GM18861 (cell line): ENCODE data around the gene POM121.
"Not testable (repeated sequence)": the region's sequence is repeated elsewhere in the genome, so short reads cannot be mapped to it uniquely, and the experiment has no call there.

ENCODE experiments used
- ATAC-seq: cut with Tn5 transposase; IDR thresholded peaks from one replicate; pipeline ENCODE4 v1.9.1; 2021; ENCODE audit not compliant: unreplicated experiment

Gene POM121

DNA sequence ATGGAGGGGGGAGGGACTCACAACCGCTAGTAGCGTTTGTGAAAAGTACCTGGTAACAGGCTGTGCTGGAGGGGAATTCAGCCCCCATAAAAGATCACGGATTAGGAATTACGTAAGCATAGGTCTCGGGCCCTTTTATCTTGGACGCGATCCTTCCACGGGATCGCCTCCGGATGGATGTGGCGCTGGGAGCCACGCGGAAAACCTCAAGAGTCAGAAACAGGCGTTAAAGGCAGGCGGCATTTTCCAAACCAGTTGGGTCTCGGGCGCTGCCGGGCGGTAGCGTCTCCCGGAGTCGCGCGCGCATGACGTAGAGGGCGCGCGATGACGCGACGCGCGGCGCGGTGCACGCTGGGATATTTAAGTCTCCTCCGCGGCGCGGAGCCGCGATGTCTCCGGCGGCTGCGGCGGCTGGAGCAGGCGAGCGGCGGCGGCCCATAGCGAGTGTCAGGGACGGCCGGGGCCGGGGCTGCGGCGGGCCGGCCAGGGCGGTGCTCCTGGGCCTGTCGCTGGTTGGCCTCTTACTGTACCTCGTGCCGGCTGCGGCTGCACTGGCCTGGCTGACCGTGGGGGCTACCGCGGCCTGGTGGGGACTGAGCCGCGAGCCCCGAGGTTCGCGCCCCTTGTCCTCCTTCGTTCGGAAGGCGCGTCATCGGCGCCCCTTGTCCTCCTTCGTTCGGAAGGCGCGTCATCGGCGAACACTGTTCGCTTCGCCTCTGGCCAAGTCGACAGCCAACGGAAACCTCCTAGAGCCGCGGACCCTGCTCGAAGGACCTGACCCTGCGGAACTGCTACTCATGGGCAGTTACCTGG lies at the start of gene POM121:
Gene POM121 (plus strand): TSS at position 363 of the 813 bp plus-strand sequence. CDS start 27 bp downstream, at position 390.
- ATAC-seq: peak; percentile 80

DNA sequence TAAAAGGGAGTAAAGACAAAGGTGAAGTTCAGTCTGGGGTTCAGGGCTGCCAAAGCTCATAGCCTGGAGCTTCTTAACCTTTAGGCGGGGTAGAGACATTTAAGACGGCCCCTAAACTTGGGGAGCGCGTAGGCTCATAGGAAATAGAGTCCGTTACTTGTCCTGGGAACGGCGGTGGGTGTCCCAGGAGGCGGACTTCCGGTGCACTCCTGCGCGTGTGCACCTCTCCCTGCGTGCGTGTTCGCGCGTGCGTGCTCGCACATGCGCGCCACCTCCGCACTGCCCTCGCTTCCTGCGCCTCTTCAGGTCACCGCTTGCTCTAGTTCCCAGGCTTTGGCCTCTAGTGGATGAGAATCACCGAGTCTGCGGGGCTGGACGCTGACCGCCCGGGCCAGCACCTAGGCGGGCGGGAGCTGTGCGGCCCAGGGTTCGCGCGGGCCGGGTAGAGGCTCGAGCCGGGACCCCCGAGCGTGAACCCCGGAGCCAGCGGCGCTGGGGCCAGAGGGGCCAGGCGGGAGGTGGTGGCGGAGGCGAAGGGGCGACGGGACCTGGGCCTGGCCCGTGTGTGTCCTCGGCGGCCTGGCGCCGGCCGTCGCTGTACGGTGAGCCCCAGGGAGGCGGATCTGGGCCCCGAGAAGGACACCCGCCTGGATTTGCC lies 45.7 kb upstream of the POM121 start:
- peak; percentile 99 for ATAC-seq

DNA sequence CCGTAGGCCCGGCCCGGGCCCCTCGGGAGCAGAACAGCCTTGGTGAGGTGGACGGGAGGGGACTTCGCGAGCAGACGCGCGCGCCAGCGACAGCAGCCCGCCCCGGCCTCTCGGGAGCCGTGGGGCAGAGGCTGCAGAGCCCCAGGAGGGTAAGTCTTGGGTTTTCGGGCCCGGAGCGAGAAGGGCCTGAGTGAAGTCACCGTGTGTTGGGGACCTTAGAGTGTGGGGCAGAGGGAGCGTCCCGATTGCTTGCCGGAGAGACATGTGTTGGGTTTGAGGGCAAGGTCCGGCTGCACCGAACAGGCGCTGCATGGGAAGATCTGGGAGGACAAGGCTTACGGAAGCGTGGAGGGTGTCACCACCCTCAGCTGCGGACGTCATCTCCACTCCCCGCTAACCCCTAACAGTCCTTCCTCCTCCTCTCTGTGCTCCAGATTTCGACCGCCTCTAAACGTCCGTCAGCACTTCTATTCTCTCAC lies 45.1 kb upstream of the POM121 start:
- not testable (repeated sequence) for ATAC-seq

DNA sequence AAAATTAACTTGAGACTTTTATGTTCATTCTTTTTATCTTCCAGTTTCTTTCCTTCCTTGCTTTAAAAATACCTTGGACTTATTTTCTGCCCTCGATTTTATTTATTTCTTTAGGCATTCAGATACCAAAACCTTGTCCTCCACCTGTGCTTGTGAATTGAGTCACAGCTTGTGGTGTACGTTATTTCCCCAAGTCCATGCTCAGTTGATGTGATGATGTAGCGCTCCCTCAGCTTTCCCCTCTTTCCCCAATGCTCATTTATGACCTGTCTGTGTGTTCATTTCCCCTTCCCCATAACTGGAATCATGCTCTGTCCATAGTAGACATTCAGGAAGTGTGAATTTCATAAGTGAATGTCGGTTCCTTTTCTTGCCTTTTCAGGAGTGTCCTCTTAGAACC lies 33.1 kb upstream of the POM121 start:
- ATAC-seq: not testable (repeated sequence)

DNA sequence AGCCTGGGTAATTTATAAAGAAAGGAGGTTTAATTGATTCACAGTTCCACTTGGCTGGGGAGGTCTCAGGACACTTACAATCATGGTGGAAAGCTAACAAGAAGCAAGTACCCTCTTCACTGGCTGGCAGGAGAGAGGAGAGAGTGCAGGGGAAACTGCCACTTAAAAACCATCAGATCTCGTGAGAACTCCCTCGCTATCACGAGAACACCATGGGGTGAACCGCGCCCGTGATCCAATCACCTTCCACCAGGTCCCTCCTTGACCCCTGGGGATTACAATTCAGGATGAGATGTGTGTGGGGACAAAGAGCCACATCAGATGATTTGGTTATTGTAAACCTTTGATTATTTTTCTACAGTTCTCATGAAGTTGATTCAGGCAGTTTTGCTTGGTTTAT lies 20.2 kb upstream of the POM121 start:
- ATAC-seq: not testable (repeated sequence)

DNA sequence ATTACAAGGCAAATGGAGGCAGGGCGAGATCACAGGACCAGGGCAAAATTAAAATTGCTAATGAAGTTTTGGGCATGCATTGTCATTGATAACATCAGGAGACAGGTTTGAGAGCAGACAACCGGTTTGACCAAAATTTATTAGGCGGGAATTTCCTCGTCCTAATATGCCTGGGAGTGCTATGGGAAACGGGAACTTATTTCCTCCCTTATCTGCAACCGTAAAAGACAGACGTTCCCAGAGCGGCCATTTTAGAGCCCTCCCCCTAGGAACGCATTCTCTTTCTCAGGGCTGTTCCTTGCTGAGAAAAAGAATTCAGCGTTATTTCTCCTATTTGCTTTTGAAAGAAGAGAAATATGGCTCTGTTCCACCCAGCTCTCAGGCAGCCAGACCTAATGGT lies 16.5 kb upstream of the POM121 start:
- not testable (repeated sequence) for ATAC-seq

DNA sequence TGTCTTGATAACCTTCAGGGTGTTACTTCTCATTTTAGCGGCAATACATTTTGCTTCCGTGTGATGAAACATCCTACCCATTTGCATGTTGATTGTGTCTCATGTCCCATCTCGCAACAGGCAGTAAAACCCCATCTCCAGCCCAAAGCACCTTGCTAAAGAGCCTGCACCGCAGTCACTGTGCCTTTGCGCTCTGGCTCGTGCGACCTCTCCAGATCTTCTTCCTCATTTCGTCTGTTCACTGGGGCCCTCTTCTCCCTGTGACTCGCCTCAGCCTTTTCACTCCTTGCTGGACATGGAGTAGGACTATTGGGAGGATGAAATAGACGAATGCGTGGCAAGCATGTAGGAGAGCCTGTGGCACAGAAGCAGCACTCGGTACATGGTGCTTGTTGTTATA lies 13.5 kb upstream of the POM121 start:
- ATAC-seq: not testable (repeated sequence)

DNA sequence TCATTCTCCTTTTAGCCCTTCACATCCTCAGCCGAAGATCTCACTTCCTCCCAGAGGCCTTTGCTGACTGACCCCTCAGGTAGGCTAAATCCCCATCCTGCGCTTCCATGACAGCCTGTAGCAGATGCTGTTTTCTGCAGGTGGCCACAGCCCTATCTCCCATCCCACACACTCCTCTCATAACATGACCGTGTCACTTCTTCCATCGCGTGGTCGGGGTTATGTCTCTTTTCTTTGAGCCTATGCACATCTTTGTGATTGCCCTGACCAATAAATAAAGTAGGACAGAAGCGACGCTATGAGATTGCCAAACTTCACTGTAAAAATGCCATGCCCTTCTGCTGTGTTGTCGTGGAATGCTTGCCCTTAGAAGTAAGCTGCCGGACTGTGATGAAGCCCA lies 11.1 kb upstream of the POM121 start:
- ATAC-seq: not testable (repeated sequence)

DNA sequence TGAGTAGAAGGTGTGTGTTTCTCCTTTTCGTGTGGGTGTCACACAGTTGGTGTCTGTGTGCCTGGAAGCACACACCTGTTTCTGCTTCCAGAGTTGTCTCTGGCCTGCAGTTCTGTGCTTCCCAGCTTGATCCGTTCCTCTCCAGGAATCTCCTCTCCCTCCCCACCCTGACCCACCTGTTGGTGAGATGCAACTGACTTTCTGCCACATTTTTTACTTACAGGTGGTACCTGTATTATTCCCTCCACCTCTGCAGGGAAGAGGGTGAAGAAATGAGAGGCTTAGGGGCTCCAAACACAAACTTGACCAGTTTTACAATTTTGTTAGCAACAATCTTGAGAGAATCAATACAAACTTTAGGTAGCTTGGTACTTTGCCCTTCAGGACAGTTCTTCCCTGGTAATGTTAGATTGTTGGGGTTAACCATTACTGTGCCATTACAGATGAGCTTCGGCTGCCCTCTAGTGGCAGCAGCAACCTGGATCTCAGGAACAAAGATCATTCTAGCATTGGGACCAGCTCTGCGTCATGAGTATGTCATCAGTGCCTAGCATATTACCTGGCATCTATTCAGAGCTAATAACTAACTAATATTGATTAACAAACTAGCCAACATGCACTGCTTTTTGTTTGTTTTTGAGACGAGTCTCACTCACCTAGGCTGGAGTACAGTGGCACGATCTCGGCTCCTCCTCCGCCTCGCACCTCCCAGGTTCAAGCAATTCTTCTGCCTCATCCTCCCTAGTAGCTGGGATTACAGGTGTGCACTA lies 10.0 kb upstream of the POM121 start:
- peak; percentile 85 for ATAC-seq

DNA sequence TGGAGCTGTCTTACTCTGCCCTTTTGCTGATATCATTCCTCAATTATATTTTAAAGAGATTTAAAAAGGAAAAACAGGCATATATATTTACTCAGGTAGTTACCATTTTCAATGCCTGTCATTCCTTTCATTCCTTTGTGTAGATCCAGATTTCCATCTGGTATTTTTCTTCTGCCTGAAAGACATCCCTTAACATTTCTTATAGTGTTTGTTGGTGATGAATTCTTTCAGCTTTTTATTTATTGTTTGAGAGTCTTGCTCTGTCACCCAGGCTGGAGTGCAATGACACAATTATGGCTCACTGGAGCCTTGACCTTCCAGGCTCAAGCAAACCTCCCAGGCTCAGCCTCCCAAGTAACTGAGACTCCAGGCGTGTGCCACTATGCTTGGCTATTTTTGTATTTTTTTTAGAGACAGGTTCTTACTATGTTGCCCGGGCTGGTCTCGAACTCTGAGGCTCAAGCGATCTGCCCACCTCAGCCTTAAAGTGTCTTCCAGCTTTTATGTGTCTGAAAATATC lies 5.6 kb upstream of the POM121 start:
- ATAC-seq: no peak

DNA sequence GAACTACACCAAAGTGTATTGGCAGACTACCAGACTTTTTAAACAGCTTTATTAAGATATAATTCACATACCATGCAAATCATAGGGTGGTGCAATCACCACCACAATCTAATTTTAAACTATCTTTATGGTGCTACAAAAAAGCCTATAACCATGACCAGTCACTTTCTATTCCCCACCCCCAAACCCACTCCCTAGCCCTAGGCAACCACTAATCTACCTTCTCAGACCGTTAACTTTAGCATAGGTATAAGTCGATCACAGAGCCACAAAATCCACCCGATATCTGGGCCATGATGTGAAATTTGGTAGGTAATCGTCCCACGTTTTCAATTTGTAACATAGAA lies 536 bp upstream of the POM121 start:
- peak; percentile 11 for ATAC-seq

DNA sequence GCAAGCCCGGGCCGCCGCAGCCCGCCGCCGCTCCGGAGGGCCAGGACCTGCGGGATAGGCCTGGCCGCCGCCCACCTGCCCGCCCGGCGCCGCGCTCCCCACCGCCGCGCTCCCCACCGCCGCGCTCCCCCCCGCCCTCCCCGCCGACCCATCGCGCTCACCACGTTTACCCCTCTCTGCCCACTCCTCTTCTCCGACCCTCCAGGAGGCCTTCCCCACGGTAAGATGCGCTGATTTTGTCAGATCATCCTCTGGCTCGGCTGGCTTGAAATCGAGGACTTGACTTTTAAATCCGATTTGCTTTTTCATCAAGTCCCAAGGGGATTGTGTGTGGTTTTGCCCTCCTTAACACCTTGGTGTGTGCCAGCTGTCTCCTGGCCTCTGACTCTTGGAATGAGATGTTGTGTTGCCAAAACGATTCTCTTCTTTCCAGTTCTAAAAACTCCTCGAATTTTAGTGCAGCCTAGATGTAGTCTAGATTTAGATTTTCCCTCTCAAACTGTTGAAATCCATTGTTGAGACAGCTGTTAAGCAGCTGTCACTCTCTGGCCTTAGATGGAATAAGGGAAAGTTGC lies 738 bp downstream of the POM121 start:
- no peak for ATAC-seq

DNA sequence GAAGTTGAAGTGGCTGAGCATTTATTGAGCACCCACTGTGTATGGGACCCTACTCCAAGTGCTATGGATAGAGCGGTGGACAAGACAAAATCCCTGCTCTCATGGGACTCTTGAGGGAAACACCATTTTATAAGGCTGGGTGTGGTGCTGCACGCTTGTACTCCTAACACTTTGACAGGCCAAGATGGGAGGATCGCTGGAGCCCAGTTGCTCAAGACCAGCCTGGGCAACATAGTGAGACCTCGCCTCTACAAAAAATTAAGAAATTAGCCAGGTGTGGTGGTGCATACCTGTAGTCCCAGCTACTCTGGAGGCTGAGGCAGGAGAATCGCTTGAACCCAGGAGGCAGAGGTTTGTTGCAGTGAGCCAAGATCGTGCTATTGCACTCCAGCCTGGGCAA lies 2.9 kb downstream of the POM121 start:
- ATAC-seq: not testable (repeated sequence)

DNA sequence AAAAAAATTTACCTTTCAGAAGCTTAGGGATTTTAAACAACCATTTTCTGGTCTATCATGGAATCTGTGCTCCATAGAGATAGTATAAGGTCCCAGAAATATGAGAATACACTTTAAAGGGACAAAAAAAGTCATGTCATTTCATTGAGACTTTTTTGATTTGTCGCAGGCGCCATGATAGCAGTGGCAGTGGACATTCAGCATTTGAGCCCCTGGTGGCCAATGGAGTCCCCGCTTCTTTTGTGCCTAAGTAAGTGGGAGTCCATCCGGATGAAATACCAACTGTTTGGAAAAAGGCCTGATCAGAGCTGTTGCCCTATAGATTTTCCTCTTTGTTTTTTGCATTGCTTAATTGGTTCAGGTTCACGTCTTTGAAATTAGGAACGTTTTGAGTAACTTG lies 3.3 kb downstream of the POM121 start:
- ATAC-seq: not testable (repeated sequence)

DNA sequence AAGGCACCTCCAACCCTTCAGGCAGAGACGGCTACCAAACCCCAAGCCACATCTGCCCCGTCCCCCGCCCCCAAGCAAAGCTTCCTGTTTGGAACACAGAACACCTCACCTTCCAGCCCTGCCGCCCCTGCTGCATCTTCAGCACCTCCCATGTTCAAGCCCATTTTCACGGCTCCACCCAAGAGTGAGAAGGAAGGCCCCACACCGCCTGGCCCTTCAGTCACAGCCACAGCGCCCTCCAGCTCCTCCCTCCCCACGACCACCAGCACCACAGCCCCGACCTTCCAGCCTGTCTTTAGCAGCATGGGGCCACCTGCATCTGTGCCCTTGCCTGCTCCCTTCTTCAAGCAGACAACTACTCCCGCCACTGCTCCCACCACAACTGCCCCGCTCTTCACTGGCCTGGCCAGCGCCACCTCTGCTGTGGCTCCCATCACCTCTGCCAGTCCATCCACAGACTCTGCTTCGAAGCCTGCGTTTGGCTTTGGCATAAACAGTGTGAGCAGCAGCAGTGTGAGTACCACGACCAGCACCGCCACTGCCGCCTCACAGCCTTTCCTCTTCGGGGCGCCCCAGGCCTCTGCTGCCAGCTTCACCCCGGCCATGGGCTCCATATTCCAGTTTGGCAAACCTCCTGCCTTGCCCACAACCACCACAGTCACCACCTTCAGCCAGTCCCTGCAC lies 17.3 kb downstream of the POM121 start:
- not testable (repeated sequence) for ATAC-seq

DNA sequence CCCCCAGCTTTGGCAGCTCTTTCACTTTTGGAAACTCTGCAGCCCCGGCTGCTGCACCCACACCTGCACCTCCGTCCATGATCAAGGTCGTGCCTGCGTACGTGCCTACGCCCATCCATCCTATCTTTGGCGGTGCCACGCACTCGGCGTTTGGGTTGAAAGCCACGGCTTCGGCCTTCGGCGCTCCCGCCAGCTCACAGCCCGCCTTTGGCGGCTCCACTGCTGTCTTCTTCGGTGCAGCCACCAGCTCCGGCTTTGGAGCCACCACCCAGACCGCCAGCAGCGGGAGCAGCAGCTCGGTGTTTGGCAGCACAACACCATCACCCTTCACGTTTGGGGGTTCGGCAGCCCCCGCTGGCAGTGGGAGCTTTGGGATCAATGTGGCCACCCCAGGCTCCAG lies 18.1 kb downstream of the POM121 start:
- not testable (repeated sequence) for ATAC-seq

DNA sequence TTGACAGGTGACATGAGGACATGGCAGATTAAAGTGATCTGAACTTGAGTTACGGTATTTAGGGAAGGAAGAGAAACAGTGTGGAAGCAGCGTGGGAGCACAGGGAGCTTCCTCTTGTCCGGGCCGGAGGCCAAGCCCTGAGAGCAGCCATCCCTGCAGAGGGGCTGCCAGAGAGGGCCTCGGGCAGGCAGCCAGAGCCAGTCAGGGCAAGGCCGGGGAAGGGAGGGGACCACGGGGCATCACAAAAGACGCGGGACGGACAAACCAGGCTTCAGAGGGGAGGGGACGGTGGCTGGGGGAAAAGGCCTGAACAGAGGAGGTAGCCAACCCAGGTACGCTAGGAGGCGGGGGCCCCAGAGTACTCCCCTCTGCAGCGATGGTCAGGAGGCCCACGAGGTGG lies 20.0 kb downstream of the POM121 start:
- ATAC-seq: not testable (repeated sequence)

DNA sequence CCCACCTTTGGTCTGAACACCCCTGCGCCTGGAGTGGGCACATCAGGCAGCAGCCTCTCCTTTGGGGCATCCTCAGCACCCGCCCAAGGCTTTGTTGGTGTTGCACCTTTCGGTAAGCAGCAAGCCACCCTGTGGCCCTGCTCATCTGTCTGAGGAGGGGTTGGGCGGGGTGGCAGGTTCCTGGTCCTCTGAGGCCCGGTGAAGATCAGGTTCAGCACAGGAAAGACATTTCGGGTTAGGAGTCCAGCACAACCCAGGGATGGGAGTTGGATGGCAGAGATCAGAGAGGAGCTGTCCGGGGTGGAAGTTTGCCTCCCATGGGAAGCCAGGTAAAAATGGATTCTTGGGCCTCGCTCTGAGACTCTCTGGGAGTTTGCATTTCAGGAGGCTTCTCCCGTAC lies 20.7 kb downstream of the POM121 start:
- ATAC-seq: not testable (repeated sequence)

DNA sequence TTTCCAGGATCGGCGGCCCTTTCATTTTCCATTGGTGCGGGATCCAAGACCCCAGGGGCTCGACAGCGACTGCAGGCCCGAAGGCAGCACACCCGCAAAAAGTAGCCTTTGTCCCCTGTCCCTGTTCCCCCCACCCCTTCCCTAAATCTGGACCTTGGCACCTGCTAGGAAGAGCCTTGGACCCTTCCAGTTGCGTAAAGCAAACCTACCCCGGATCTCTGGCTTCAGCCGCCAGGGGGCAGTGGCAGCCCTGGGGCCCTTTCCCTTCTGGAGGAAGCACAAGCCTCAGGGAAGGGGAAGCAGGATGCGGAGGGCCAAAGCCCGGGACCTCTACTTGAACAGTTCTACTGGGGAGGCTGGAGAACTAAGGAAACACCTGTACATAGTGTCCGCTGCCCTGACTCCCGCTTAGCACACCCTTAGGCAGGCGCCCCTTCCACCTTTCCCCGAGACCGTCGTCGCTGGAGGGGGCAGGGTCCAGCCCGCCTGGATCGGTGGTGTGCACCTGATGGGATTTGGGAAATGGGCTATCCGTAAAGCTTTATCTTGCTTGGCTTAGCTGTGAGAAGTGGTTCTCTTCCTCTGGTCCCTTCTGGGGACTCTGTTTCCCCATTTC lies 21.3 kb downstream of the POM121 start:
- not testable (repeated sequence) for ATAC-seq

DNA sequence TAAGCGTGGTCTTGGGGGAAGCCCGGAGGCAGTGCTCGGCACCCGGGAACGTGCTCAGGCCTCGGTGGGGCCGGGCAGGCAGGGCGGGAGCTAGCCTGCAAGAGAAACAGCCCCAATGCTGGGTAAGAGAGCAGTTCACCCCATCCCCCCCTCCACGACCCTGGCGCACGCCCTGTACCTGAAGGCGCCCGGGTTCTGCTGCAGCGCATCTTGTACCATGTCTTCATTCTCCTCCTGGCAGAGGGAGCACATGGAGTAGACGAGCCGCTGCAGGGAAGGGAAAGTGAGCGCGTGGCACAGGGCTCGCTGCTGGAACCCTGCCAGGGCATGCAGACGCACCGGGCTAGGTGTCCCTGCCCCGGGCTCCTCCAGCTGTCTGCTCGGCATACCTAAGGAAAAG lies 23.8 kb downstream of the POM121 start:
- ATAC-seq: not testable (repeated sequence)
